Tibial artery (tissue), 4 donors: Measurements from ENCODE around the gene GNB1L.

ENCODE experiments used
- DNase-seq, 2 donors: peaks; one replicate each; pipeline ENCODE4 v3.0.0-alpha.2; 2019
- H3K27ac ChIP-seq, 2 donors: fragments of 200-600 bp; sonication (generic) in 1 of 2; 1 replicate in 1 of 2; 2 replicates in 1 of 2; pipeline ENCODE4 v1.5.1; 2018 to 2019; ENCODE audit warnings: mild to moderate bottlenecking in 1 of 2
- H3K27me3 ChIP-seq, 2 donors: fragments of 200-600 bp; sonication (generic) in 1 of 2; one replicate each; pipeline versions ENCODE4 v1.5.1 to v1.6.0; 2016 to 2019
- H3K36me3 ChIP-seq, 3 donors: fragments of 200-600 bp; sonication (generic) in 2 of 3; one replicate each; pipeline ENCODE4 v1.5.1; 2016 to 2019; ENCODE audit warnings: mild to moderate bottlenecking in 2 of 3
- H3K4me1 ChIP-seq, 4 donors: fragments of 200-600 bp; sonication (generic) in 2 of 4; 1 replicate in 3 of 4; 2 replicates in 1 of 4; pipeline ENCODE4 v1.5.1; 2016 to 2019
- H3K4me3 ChIP-seq, 2 donors: fragments of 200-600 bp; sonication (generic) in 1 of 2; 1 replicate in 1 of 2; 2 replicates in 1 of 2; pipeline ENCODE4 v1.5.1; 2018 to 2019; ENCODE audit warnings: mild to moderate bottlenecking in 2 of 2
- H3K9me3 ChIP-seq, 3 donors: fragments of 200-600 bp; sonication (generic) in 1 of 3; one replicate each; pipeline ENCODE4 v1.5.1; 2016 to 2019
- CTCF ChIP-seq, 2 experiments: fragments of 200-600 bp in 1 of 2; fragments of 450-650 bp in 1 of 2; IDR thresholded peaks; one replicate each; pipeline ENCODE4 v1.5.1; 2017 to 2019; ENCODE audit warnings: antibody characterized with exemption in 2 of 2, mild to moderate bottlenecking in 1 of 2, moderate library complexity in 1 of 2
- intact Hi-C: fragments of 100-400 bp; cut with DNase I; formaldehyde crosslinking; loops from one replicate; pipeline ENCODE4 v1.15.0; 2023; ENCODE audit warnings: low total_unique reads

Gene GNB1L

GRCh38 chr22:19753090-19753842 lies 101.4 kb downstream of the GNB1L start:
- intact Hi-C loops = no loop called here

GRCh38 chr22:19751497-19752245 lies 103.0 kb downstream of the GNB1L start:
- intact Hi-C loops = no loop called here
- H3K27ac ChIP-seq = no peak overlapping the region
- no peak overlapping the region for H3K4me3 ChIP-seq
- H3K4me1 ChIP-seq = peaks cover 0 to 19% (median 16%) of the 10 kb centered on the region in 4 donors
- DNase-seq = no peak
- H3K36me3 ChIP-seq = no peaks in the 10 kb centered on the region
- H3K9me3 ChIP-seq = no peaks in the 10 kb centered on the region
- TF ChIP-seq CTCF (IDR thresholded peaks at IDR 0.05) = no peak
- peaks cover 3 to 72% of the 10 kb centered on the region in 2 donors for H3K27me3 ChIP-seq

More at GRCh38 chr22:19753090-19753842, 101.4 kb downstream of the GNB1L start:
- H3K27me3 ChIP-seq = peaks cover 4 to 85% of the 10 kb centered on the region in 2 donors
- no peaks in the 10 kb centered on the region for H3K9me3 ChIP-seq
- no peak overlapping the region for H3K4me3 ChIP-seq
- H3K36me3 ChIP-seq = no peaks in the 10 kb centered on the region
- no peak overlapping the region for H3K27ac ChIP-seq
- peaks cover 0 to 26% (median 22%) of the 10 kb centered on the region in 4 donors for H3K4me1 ChIP-seq
- no peak for DNase-seq
- no peak for TF ChIP-seq CTCF (IDR thresholded peaks at IDR 0.05)

- no peak overlapping the region for H3K4me3 ChIP-seq
- H3K4me1 ChIP-seq = peaks cover 0 to 10% (median 7%) of the 10 kb centered on the region in 4 donors
- no peak overlapping the region for H3K27ac ChIP-seq
- intact Hi-C loops = no loop called here
- no peak for TF ChIP-seq CTCF (IDR thresholded peaks at IDR 0.05)
- no peaks in the 10 kb centered on the region for H3K36me3 ChIP-seq
- no peak for DNase-seq
- H3K9me3 ChIP-seq = no peaks in the 10 kb centered on the region
- peaks cover 0 to 63% of the 10 kb centered on the region in 2 donors for H3K27me3 ChIP-seq
Measured at GRCh38 chr22:19750507-19751490, 103.9 kb downstream of the GNB1L start.

GRCh38 chr22:19749876-19750275 lies 104.8 kb downstream of the GNB1L start:
- intact Hi-C loops = no loop called here

More at GRCh38 chr22:19749876-19750275, 104.8 kb downstream of the GNB1L start:
- H3K4me3 ChIP-seq = no peak overlapping the region
- no peak overlapping the region for H3K27ac ChIP-seq
- no peak for DNase-seq
- no peaks in the 10 kb centered on the region for H3K36me3 ChIP-seq
- H3K9me3 ChIP-seq = no peaks in the 10 kb centered on the region
- H3K4me1 ChIP-seq = peaks cover 0 to under 1% (median under 1%) of the 10 kb centered on the region in 4 donors
- TF ChIP-seq CTCF (IDR thresholded peaks at IDR 0.05) = no peak
- peaks cover 0 to 54% of the 10 kb centered on the region in 2 donors for H3K27me3 ChIP-seq
